GM19193 (cell line): Measurements from ENCODE around the gene DMXL2.

Source experiments
- POLR2A ChIP-seq: IDR thresholded peaks from 4 replicates; pipeline ENCODE4 v1.6.1; 2011; ENCODE audit not compliant: insufficient read depth, insufficient read length; ENCODE audit errors: extremely low read depth

Gene DMXL2

GRCh38 chr15:51450001-51450400 lies 172.6 kb downstream of the DMXL2 start:
- no peak for TF ChIP-seq POLR2A

GRCh38 chr15:51448622-51449399 lies 173.8 kb downstream of the DMXL2 start:
- TF ChIP-seq POLR2A = no peak

DNA sequence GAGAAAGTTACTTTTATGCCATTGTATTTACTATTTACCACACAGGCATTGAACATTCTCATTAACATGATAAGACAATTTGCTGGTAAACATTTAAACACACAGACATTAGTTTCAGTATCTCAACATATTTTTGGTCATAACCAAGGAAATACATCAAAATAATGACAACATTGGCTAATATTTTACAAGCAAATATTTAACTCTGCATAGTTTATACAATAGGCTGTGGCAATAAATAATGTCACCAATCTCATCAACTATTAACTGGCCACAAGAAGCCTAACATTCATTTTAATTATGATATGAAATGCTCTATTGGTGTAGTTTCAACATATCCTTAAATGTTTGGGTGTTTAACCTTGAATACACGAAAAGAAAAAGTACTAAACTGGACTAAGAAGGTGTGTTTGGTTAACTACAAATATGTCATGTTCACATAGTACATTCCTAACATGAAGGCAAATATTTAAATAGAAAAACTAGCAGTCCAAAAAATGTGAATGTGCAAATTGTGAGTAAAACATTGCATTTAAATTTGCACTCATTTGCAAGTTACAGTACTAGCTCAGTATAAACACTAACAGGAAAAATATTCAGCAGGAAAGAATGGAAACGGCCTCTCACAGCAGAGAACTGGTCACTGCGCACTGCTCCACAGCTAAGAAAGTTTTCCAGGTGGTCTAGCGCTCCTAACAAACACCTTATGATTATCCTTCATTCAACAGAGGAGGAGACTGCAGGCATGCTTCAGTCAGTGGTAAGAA lies 174.5 kb downstream of the DMXL2 start:
- no peak for TF ChIP-seq POLR2A

DNA sequence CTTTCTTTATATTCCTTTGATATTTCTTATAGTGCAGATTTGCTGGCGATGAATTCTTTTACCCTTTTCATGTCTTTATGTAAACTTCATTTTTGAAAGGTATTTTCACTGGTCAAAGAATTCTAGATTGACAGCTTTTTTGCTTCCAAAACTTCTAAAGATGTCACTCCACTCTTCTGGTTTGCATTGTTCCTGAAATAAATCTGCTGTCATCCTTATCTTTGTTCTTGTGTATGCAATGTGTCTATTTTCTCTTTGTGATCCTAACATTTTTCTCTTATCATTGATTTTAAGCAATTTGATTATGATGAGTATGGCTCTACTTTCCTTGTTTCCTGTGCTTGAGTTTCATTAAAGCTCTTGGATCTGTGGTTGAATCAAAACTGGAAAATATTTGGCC lies 177.8 kb downstream of the DMXL2 start:
- TF ChIP-seq POLR2A = no peak

DNA sequence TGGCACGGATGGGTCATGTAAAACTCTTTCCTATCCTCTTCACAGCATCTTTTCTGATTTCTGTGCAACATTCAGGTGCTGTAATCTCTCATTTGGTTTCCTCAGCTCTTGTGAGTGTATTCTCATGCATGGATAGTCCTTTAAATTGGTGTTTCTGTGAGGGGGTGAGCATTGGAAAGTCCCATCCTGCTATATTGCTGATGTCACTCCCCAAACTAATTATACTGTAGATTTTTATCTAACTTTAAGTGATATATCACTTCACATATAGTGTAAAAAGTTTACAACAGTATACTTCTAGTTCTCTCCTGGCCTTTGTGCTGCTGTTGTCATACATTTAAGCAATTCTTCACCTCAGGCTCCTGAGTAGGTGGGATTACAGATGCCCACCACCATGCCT lies 178.5 kb downstream of the DMXL2 start:
- TF ChIP-seq POLR2A = no peak

DNA sequence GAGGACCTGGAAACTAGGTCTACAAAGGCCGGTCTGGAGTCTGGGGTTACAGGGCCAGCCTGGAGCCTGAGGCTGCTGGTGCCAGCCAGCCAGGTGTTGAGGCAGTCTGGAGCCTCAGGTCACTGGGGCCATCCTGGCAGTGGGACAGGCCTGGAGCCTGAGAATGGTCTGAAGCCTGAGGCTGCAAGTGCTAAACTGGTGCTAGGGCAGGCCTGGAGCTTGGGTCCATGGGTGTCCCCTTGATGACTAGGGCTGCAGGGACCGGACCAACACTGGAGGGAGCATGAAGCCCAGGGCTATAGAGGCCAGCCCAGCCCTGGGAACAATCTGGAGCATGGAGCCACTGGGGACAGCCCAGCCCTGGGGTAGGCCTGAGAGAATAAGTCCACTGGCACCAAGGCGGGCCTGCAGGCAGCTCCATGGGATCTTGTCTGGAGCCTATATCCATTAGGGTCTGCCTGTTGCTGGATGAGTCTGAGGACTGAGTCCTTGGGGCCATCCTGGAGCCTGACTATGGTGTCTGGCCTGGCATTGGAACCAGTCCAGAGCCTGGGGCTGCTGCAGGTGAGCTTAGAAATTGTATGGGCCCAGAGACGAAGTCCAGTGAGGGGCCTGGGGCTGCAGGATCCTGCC lies 179.2 kb downstream of the DMXL2 start:
- TF ChIP-seq POLR2A = no peak

DNA sequence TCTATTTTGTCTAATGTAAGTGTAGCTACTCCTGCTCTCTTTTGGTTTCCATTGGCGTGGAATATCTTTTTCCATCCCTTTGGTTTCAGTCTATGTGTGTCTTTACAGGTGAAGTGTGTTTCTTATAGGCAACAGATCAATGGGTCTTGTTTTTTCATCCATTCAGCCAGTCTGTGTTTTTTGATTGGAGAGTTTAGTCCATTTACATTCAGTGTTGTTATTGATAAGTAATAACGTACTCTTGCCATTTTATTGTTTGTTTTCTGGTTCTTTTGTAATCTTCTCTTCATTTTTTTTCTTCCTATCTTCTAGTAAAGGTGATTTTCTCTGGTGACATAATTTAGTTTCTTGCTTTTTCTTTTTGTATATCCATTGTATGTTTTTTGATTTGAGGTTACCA lies 184.0 kb downstream of the DMXL2 start:
- TF ChIP-seq POLR2A = no peak

DNA sequence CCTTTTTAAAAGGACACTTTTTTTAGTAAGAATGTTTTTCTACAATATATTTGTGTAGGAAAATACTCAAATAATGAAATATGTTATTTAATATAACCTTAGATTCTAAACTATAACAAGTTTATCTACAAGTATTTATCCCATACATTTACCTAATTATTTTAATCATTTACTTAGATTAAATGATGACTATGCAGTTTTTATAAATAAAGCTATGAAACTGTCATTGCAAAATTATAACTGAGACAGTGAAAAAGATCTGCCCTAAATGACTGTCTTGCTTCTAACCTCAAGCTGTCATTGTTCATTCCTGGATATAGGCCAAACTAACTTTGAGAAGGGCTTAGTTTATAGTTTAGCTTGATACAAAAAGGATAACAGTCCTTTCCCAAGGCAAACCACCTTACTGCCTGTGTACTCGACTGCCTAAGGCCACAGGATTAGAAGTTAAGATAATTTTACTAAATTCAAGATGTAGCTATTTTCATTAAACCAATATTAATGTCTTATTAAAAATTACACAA lies 197.0 kb downstream of the DMXL2 start:
- no peak for TF ChIP-seq POLR2A

GRCh38 chr15:51424780-51425179 lies 197.8 kb downstream of the DMXL2 start:
- no peak for TF ChIP-seq POLR2A

DNA sequence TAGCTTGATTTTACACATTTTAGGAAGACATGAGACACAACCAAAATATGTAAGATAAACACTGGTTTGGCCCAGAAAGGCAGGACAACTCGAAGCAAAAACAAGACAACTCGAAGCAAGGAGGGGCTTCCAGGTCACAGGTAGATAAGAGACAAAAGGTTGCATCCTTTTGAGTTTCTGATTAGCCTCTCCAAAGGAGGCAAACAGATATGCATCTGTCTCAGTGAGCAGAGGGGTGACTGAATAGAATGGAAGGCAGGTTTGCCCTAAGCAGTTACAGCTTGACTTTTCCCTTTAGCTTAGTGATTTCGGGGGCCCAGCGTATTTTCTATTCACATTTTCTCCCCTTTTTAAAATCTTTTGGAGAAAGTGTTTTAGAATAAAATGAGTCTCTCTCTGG lies 206.4 kb downstream of the DMXL2 start:
- no peak for TF ChIP-seq POLR2A

DNA sequence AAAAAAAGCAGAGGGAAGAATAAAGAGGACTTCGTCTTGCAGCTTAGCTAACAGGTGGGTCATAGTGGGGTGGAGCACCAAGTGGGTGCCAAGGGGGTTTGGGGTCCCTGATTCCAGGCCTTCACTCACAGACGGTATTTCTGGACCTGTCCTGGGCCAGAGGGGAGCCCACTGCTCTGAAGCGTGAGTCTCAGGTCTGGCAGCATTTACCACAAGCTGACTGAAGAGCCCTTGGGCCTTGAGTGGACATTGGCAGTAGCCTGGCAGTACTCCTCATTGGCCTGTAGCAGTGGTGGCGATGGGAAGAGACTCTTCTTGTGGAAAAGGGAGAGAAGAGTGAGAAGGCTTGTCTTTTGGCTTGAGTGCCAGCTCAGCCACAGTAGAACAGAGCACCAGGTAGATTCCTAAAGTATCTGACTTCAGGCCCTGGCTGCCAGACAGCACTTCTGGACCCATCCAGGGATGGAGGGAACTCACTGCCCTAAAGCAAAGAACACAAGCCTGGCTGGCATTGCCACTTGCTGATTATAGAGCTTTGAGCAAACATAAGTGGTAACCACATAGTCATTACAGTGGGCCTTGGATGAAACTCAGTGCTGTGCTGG lies 208.2 kb downstream of the DMXL2 start:
- no peak for TF ChIP-seq POLR2A

GRCh38 chr15:51405693-51406523 lies 216.7 kb downstream of the DMXL2 start:
- TF ChIP-seq POLR2A = no peak

- no peak for TF ChIP-seq POLR2A
These were observed 218.4 kb downstream of the DMXL2 start for GRCh38 chr15:51403946-51404695.
